ENCODE results near the gene AKAP9.

DNA sequence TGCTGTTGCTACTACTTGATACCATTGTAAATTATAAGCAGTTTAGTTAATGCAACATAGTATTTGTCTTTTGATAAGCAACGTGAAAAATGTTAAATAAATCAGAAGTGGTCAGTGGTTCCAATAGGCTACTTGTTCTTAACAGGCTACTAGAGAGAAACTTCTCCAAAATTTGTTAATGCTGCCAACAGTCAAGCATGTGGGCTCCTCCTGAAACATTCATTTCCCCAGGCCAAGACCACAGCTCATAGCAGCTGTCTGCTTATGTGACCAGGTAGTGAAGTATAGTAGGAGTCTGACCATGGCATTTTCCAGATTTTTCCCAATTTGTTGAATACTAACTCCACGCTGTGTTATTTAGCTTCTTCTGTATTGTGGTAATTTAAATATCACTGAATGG, 112.7 kb downstream of the AKAP9 start:
- TF ChIP-seq, protein P1, sequence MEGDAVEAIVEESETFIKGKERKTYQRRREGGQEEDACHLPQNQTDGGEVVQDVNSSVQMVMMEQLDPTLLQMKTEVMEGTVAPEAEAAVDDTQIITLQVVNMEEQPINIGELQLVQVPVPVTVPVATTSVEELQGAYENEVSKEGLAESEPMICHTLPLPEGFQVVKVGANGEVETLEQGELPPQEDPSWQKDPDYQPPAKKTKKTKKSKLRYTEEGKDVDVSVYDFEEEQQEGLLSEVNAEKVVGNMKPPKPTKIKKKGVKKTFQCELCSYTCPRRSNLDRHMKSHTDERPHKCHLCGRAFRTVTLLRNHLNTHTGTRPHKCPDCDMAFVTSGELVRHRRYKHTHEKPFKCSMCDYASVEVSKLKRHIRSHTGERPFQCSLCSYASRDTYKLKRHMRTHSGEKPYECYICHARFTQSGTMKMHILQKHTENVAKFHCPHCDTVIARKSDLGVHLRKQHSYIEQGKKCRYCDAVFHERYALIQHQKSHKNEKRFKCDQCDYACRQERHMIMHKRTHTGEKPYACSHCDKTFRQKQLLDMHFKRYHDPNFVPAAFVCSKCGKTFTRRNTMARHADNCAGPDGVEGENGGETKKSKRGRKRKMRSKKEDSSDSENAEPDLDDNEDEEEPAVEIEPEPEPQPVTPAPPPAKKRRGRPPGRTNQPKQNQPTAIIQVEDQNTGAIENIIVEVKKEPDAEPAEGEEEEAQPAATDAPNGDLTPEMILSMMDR (optimal IDR thresholded peaks at IDR 0.05 in 1 of 3, IDR thresholded peaks at IDR 0.05 in 1 of 3, conservative IDR thresholded peaks at IDR 0.05 in 1 of 3; ENCODE audit: extremely low read depth in 1 of 3, insufficient read depth in 2 of 3, low read length in 3 of 3) = no peak
- TF ChIP-seq EZH2 (IDR thresholded peaks at IDR 0.05; ENCODE audit: low read length) = no peak
